GM18511 (cell line): Measurements from ENCODE around the gene GPR107.
A peak's percentile ranks its signal among the peaks of the same experiment; 100 is the strongest.

Experiments used
- ATAC-seq: cut with Tn5 transposase; IDR thresholded peaks from one replicate; pipeline ENCODE4 v1.9.1; 2021; ENCODE audit warnings: mild to moderate bottlenecking, moderate library complexity; ENCODE audit not compliant: unreplicated experiment

GPR107 gene

DNA sequence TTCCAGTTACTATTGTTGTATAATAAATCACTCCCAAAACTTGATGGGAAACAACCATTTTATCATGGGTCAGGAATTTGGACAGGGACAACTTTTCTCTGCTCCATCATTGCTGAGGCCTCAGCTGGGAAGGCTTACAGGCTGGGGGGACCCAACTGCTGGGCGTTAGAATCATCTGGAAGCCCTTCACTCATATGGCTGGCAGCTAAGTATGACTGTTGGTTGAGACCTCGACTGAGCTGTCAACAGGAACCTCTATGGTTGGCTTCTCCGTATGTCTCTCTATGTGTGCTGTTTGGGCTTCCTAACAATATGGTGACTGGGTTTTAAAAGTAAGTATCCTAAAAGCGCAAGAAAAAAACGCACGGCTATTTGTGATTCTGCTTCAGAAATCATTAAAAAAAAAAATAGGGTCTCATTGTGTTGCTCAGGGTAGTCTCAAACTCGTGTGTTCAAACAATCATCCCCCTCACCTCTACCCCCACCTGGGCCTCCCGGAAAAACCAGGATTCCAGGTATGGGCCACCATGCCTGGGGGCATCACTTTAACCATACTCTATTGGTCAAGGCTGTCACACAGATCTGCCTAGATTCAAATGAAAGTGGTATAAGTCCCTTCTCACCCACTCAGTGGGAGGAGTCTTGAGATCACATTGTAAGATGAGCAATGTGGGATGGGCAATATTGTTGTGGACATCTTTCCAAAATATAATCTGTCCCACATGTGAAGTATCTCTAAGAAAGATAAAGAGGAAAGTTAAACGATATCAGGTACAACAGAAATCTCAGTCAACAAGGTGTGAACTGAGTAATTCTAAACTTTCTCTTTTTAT is 26.0 kb upstream of the GPR107 start:
- no peak for ATAC-seq

DNA sequence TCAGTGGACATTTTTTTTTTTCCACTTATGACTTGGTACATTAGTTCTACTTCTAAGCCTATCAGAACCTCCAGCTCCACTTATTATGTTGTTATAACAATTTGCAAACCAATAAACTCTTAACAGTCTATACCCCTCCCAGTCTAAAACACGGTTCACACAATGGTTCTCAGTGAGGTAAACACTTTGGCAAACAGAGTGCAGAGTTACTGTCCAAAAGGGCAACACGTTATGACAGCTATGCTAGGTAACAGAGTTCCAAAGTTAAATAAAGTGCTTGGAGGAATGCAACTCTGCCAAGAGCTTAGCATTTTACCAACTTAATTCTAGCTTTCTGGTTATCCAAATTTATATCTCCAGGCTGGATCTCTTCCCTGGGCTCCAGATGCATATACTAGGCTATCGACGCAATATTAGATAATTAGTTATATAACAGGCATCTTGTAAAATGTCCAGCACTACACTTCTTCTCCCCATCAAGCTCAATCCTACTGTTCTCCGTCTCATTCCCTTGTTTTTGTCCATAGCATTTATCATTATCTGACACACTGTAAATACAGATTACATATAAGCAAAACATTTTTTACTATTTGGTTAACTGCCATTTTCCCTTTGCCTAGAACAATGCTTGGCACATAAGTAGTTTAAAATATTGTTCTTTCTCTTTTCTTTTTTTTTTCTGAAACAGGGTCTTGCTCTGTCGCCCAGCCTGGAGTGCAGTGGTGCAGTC is 25.0 kb upstream of the GPR107 start:
- ATAC-seq, result no peak

DNA sequence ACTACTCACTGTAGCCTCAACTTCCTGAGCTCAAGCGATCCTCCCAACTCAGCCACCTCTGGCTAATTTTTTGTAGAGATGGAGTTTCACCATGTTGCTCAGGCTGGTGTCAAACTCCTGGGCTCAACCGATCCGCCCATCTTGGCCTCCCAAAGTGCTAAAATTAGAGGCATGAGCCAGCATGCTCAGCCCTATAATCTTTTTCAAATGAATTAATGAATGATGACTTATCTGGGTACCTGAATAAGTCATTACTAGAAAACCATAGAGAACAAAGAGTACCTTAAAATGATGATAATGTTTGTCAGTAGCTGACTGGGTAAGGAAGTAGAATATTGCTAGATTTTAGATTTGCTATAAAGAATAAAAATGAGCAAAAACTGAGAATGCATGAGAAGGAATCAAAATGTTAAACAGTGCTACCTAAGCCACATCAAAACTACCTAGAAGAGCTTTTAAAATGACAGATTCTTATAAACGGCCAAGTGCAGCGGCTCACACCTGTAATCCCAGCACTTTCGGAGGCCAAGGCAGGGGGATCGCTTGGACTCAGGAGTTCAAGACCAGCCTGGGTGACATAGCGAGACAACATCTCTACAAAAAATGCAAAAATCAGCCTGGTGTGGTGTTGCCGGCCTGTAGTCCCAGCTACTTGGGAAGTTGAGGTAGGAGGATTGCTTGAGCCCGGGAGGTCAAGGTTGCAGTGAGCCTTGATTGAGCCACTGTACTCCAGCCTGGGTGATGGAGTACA is 24.3 kb upstream of the GPR107 start:
- ATAC-seq, result peak; percentile 44

DNA sequence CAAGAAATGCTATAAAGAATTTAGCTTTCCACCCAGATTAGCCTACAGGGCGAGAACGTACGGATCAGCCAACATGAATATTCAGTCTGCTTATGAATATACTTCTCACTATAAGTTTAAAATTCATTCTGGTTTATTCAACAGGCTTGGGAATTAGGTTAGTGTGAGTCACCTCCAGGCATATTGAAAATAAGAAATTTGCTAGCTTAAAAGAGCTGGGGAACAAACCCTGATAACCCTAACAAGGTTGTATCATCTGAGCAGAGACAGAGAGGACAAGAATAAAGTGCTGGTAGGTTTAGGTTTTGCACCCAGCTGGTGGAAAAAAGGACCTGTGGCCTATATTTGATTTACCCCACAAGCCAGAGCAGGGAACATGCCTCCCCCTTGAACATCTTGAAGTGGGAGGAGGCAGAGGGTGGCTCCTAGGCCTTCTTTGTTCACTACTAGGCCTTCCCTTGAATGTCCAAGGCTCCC is 23.0 kb upstream of the GPR107 start:
- ATAC-seq, result no peak

DNA sequence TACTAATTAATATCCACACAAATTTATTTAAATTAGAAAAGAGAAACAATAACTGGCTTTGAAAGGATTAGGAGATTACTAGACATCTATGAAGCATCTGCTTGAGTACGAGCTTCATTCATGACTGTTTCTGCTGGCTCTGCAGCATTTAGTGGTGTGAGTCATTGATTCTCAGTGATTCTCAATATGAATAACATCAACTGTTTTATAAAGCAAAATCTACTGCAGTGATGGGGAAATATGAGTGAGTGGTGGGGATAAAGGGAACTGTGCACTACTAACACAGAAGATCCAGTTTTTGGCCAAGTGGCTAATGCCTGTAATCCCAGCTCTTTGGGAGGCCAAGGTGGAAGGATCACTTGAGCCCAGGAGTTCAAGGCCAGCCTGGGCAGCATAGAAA is 19.1 kb upstream of the GPR107 start:
- ATAC-seq, result no peak

DNA sequence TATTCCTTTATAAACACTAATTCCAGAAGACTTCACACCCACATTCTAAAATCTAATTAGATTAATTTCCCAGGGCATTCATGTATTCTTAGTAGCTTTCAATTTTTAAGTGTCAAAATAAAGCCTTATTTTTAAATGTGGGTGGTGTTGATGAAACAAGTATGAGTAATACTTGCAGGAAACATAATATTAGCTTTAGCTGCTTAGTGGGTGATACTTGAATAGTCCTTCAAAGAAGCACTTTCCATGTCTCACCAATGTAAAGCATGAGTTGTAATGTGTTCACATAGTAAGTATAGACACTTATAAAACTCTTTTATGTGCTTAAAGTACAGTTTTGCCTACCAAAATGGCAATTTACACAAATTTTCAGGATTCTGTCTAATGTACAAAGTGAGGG is 17.6 kb upstream of the GPR107 start:
- no peak for ATAC-seq

DNA sequence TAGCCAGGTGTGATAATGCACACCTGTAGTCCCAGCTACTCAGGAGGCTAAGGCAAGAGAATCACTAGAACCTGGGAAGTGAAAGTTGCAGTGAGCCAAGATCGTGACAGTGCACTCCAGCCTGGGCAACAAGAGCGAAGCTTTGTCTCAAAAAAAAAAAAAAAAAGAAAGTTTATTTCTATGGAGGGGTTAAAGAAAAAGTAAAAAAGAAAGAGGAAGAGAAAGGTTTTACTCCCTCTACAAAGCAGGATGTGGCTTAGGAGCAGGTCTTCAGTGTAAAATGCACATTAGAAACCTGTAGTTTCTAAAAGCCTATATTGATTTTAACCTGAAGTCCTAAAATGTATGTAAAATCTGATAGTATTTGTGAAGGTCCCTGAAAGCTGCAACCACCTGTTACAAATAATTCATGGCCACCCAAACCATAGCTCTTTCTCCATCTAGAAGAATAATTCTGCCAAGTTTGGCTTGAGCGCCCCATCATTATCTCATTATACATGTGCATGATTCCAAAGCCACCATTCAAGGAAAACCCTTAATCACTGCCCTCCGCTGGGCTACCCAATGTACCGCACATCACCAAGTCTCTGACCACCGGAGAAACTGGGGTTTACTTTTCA is 14.1 kb upstream of the GPR107 start:
- ATAC-seq, result no peak

DNA sequence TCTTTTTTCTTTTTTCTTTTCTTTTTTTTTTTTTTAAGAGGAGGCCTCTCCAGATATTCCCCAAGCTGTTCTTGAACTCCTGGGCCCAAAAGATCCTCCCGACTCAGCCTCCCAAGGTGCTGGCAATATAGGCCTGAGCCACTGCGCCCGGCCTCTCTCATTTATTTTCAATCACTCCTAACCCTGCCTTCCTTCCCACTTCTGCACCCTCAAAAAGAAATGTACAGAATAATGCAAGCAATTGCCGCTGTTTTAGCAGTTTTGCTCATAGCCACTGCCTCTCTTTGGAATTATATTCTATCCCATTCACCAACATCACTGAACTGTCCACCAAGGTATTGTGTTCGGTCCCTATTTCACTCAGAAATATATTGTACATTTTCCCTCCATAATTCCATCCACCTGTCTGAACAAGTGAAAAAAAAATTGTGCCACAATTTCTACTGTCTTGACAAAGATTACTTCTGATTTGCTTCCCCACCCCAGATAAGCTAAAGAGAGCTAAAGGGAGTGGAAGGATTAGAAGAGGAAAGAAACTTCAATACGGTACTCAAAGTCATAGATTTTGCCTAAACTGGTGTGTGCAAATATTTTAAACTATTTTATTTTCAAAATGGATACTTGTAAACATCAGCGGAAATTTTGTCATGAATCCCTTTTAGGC is 12.6 kb upstream of the GPR107 start:
- no peak for ATAC-seq

DNA sequence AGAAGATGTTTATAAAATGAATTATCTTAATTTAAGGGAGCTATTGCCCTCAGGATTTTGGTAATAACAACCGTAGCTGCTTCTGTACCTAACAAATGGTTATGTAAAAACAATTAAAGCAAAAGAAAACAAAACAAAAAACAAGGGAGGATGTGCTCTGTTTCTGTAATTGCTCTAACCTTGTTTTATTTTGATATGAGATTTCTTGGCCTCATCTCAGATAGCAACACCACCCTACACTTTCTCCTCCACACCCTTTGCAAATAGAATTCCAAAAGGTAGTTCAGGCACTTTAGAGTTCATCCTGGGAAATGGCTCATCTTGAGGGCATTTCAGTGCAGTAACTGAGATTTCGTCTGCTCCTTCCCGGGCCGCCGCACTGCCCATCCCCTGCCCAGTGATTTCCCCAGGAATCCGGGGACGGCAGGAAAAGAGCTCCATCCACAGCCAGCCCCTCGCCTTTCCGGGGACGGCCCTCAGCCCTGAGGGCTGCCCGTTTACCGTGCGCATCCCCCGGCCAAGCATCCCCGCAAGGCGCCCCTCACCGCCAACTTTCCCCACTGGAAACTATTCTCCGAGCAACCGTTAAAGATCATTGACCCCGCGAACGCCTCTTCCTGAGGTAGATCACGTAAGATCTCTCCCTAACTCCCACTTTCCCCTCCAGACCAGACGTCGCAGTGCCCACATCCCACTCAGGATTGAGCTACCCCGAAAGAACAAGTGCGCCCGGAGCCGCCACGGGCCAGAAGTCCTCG is 11.9 kb upstream of the GPR107 start:
- ATAC-seq, result no peak

DNA sequence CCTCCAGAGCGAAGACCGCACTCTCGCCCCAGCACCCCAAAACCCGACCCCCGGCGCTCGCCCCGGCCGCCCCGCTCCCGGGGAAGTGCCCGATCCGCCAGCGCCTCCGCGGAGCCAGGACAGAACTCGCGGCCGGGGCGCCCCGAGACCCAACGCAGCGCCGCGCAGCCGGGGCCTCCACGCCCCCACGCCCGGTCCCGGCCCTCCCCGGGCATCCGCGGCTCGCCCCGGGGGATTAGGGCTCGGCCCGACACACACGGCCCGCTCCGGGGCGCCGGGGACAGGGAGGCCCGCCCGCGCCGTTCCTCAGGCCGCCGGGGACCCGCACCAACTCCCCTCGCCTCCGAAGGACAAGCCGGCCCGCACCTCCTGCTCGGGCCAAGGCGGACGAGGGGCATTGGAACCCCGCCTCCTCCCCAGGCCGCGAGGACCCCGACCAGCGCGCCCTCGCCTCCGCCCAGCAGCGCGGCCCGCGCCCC is 11.3 kb upstream of the GPR107 start:
- peak; percentile 3 for ATAC-seq

DNA sequence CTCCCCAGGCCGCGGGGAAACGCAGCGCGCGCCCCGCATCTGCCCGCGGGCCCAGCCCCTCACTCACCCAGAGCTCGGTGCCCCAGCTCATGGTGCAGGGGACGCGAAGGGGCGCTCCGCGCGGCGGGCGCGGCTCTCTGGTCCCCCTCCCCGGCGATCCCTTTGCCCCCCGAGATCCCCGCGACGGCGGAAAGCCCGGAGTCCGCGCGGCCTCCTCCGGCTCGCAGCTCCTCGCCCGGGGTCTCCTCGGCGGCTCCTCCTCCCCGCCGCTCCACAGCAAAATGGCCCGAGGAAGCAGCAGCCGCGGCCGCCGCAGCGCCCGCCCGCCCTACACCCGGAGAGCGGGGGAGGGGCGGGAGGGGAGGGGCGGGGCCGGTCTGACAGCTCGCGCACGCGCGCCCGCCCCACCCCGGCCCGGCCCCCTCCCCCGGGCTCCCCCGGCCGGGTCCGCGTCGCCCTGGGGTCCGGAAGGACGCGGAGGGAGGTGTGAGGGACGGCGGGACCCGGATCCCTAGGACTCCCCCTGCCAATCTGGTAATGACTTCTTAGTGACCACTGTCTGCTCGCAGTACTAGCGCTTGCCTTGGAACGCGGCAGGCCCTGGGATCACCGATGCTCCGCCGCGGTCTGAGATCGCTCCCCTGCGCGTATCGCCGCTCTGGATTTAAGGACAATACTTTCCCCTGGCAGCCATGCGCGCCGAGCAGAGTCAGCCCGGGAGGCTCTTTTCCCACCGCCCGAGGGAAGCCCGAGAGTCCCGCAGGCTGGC is 10.6 kb upstream of the GPR107 start, which contains the start of gene FNBP1:
Gene FNBP1 (minus strand): TSS at position 305 of the 769 bp plus-strand sequence. CDS start 214 bp downstream, at position 91.
- peak; percentile 50 for ATAC-seq

DNA sequence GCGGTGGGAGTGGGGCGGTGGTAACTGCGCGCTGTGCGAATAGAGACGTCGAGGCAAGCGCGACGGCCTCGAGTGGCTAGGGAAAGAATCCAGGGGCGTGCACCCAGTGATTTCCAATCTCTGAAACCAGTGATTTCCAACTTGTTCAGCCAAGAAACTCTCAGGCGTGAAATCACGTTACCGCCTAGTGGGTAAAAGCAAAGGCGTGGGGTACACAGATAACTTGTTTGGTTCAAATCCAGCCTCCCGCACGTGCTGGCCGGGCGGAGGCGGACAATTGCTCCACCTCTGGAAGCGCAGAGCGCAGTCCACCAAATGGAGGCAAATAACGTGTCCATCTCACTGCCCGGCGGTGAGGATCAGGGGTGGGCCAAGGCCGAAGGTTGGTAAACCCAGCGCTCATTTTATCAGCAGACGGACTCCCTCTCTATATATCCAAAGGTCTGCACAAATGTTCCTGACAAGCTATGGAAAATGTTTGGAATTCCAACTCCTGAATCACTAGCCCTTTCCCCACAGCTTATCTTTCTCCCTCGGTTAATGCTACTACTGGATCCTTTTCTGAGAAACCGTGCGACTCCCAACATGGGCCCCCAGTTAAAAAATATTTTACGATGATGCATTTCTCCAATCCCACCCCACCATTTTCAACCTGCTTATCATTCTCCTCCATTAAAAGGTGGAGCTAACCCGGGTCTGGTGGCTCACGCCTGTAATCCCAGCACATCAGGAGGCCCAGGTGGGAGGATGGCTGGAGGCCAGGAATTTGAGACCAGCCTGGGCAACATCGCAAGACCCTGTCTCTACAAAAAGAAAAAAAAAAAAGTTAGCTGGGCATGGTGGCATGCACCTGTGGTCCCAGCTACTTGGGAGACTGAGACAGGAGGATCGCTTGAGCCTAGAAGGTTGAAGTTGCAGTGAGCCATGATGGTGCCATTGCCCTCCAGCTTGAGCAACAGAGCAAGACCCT is 9.8 kb upstream of the GPR107 start:
- ATAC-seq, result no peak

DNA sequence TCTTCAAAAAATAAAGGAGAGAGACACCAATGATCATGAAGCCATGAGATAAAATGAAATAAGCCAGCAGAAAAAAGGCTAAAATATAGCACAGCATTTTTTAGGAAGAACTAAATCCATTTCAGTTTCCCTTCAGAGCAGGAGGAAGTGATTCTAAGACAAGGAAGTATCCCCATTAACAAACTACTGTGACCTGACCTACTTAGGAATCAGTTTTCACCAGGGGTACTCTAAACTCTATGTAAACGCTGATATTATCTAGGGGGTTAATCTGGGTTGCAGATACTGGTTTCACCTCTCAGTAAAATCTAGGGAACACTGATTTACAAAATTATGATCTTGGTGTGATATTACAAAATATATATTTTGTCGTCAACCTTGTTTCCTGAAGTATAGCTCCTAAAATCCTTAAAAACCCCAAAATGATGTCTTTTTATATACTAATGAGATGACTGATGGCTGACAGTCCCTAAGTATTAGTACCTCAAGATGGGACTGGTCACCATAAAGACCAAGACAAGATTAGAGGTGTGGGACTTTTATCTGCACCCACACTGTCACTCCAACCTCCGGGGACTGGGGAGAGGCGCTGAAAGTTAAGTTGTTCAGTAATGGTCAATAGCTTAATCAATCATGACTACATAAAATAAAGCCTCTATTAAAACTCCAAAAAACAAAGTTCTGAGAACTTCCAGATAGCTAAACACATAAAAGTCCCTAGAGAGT is 7.8 kb upstream of the GPR107 start:
- ATAC-seq, result no peak

DNA sequence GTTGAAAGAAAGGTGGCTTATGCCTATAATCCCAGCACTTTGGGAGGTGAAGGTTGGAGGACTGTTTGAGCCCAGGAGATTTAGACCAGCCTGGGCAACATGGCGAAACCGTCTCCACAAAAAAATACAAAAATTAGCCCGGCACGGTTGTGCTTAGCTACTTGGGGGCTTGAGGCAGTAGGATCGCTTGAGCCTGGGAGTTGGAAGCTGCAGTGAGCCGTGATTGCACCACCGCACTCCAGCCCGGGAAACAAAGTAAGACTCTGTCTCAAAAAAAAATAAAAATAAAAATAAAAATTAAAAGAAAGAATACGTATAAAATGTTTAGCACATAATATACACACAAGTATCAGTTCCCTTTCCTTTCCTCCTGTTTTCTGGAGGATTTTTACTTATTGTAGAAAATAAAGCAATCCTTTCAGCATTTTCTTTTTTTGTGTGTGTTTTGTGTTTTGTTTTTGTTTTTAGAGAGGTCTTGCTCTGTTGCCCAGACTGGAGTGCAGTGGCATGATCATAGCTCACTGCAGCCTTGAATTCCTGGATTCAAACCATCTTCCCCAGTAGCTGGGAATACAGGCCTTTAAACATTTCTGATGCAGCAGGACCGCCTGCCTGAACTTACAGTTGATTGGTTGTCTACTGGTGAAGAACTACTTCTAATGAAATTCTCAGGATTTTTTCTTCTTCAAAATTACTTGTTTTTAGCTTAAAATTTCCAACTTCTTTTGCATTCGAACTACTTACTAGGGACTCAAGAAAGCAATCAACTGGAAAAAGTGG is 4.1 kb upstream of the GPR107 start:
- ATAC-seq, result no peak

DNA sequence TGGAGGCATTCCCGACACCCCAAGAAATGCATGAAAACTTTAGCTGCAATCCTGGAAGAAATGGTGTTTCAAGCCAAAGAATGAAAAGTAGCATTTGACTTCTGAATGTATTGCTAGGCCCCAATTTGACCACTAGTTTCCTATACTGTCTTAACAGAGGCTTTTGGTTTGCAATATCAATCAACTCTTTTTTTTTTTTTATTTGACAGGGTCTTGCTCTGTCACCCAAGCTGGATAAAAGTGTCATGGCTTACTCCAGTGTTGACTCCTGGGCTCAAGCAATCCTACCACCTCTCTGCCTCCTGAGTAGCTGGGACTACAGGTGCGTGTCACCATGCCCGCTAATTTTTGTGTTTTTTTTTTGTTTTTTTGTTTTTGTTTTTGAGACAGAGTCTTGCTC is 3.2 kb upstream of the GPR107 start:
- no peak for ATAC-seq

DNA sequence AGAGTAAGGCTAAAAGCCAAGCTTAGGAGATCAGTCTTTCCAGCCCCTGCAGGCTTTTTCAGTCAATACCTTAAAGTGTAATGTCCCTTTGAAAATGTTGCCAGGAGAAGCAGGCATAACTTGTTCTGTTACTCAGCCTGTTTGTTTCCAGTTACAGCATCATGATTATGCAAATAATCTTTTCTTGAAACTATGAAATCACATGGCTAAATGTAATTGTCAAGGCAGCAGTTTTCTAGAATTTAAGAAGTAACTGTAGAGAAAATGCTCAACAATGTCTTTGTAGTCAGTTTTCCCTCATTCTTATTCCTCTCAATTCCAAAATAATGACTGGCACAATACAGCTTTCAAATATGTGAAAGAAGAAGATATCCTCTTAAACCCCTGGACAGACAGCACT is 1.9 kb upstream of the GPR107 start:
- ATAC-seq, result no peak
